H1 (cell line): Measurements from ENCODE around the gene MGRN1. TPM values are rescaled to one million over a fixed set of nuclear protein-coding genes. Genes with fewer than 3 reads are reported as not detected.

Experiments used
- CTCF ChIA-PET: fragments of 300-600 bp; sonication (Branson Sonifier 250); formaldehyde crosslinking; loops from one replicate; lab custom pipeline; 2021; ENCODE audit not compliant: partially characterized antibody; lab: Charles Lee
- POLR2A ChIA-PET: fragments of 300-600 bp; sonication (Branson Sonifier 250); formaldehyde crosslinking; loops from one replicate; lab custom pipeline; 2021; ENCODE audit warnings: inconsistent platforms; ENCODE audit not compliant: partially characterized antibody; lab: Charles Lee
- DNase-seq, 2 experiments: peaks; one replicate each; pipeline versions ENCODE4 v3.0.0 to v3.0.0-alpha.2; 2010 to 2022; ENCODE audit warnings: low spot score in 2 of 2, low read depth in 1 of 2, mixed read lengths in 1 of 2
- FAIRE-seq: peaks from 2 replicates; lab custom pipeline; 2011; peaks lifted over from hg19 to GRCh38; lab: Jason Lieb, UNC
- H2AFZ ChIP-seq: 2 replicates; pipeline ENCODE4 v1.8.1; 2012; ENCODE audit warnings: low read length, inconsistent platforms
- H2AK5ac ChIP-seq: 2 replicates; pipeline ENCODE4 v1.6.1; 2013; ENCODE audit warnings: low read depth, low read length
- H2BK120ac ChIP-seq: replicated peaks from 2 replicates; pipeline ENCODE3; 2013; ENCODE audit warnings: low read depth, low read length, inconsistent platforms
- H2BK12ac ChIP-seq: 2 replicates; pipeline ENCODE4 v1.6.1; 2013; ENCODE audit warnings: low read depth, low read length
- H2BK15ac ChIP-seq: 2 replicates; pipeline ENCODE4 v1.6.1; 2013; ENCODE audit warnings: low read length
- H2BK20ac ChIP-seq: 2 replicates; pipeline ENCODE4 v1.6.1; 2013; ENCODE audit warnings: low read length
- H2BK5ac ChIP-seq: 2 replicates; pipeline ENCODE4 v1.6.1; 2013; ENCODE audit warnings: low read depth, low read length
- H3K14ac ChIP-seq: 2 replicates; pipeline ENCODE4 v1.6.1; 2013; ENCODE audit warnings: inconsistent platforms; ENCODE audit not compliant: insufficient read length
- H3K18ac ChIP-seq: 2 replicates; pipeline ENCODE4 v1.6.1; 2013; ENCODE audit warnings: low read length; ENCODE audit errors: extremely low read depth
- H3K23ac ChIP-seq: 2 replicates; pipeline ENCODE4 v1.6.1; 2013; ENCODE audit warnings: inconsistent platforms; ENCODE audit not compliant: insufficient read length
- H3K23me2 ChIP-seq: 2 replicates; pipeline ENCODE4 v1.6.1; 2013; ENCODE audit warnings: low read depth, low read length
- H3K27ac ChIP-seq: 2 replicates; pipeline ENCODE4 v1.6.1; 2011; ENCODE audit warnings: low read depth, low read length, inconsistent platforms
- H3K27me3 ChIP-seq, 4 experiments: replicated peaks in 1 of 4; 1 replicate in 1 of 4; 2 replicates in 3 of 4; pipeline versions ENCODE4 v1.6.1 to v1.8.1; 2011 to 2013; ENCODE audit warnings: low read length in 3 of 4, mild to moderate bottlenecking in 3 of 4, inconsistent platforms in 2 of 4, mixed read lengths in 2 of 4, moderate library complexity in 1 of 4; ENCODE audit not compliant: control insufficient read depth in 3 of 4, insufficient read depth in 3 of 4; ENCODE audit errors: extremely low read depth in 1 of 4
- H3K36me3 ChIP-seq, 4 experiments: 2 replicates each; pipeline versions ENCODE4 v1.6.1 to v1.8.1; 2011 to 2013; ENCODE audit warnings: mild to moderate bottlenecking in 4 of 4, low read length in 3 of 4, moderate library complexity in 2 of 4, control low read depth in 1 of 4, inconsistent platforms in 1 of 4; ENCODE audit not compliant: insufficient read depth in 4 of 4, control insufficient read depth in 2 of 4
- H3K4ac ChIP-seq: replicated peaks from 2 replicates; pipeline ENCODE3; 2013; ENCODE audit warnings: low read length, low read depth, mixed read lengths, inconsistent platforms; ENCODE audit not compliant: insufficient read length
- H3K4me1 ChIP-seq, 4 experiments: replicated peaks in 1 of 4; 1 replicate in 1 of 4; 2 replicates in 3 of 4; pipeline versions ENCODE4 v1.6.1 to v1.8.1; 2011 to 2013; ENCODE audit warnings: low read length in 3 of 4, inconsistent platforms in 2 of 4, mixed read lengths in 1 of 4; ENCODE audit not compliant: insufficient read depth in 4 of 4, control insufficient read depth in 3 of 4
- H3K4me2 ChIP-seq, 2 experiments: 2 replicates each; pipeline versions ENCODE4 v1.6.1 to v1.8.1; 2011 to 2013; ENCODE audit warnings: low read depth in 2 of 2, low read length in 2 of 2, control low read depth in 1 of 2, inconsistent platforms in 1 of 2, mild to moderate bottlenecking in 1 of 2; ENCODE audit not compliant: insufficient read depth in 1 of 2
- H3K4me3 ChIP-seq, 4 experiments: fragments of 200-600, 300-600 bp in 1 of 4; sonication (generic), shearing (Covaris generic), sonication (Bioruptor Twin) in 1 of 4; 2 replicates each; pipeline versions ENCODE4 v1.5.1 to v1.8.1; 2011 to 2016; ENCODE audit warnings: low read length in 4 of 4, low read depth in 3 of 4, control low read depth in 2 of 4, inconsistent platforms in 2 of 4, mild to moderate bottlenecking in 2 of 4, mixed read lengths in 1 of 4, moderate library complexity in 1 of 4; ENCODE audit not compliant: insufficient read depth in 2 of 4; ENCODE audit errors: extremely low read depth in 1 of 4
- H3K56ac ChIP-seq: replicated peaks from 2 replicates; pipeline ENCODE3; 2013; ENCODE audit warnings: low read depth, mild to moderate bottlenecking, mixed read lengths, low read length, inconsistent platforms; ENCODE audit not compliant: insufficient read length
- H3K79me1 ChIP-seq: 2 replicates; pipeline ENCODE4 v1.6.1; 2013; ENCODE audit warnings: low read depth, low read length, control low read depth
- H3K79me2 ChIP-seq, 2 experiments: 2 replicates each; pipeline versions ENCODE4 v1.6.1 to v1.8.1; 2012 to 2013; ENCODE audit warnings: low read length in 2 of 2, mild to moderate bottlenecking in 2 of 2, inconsistent platforms in 1 of 2; ENCODE audit not compliant: insufficient read depth in 2 of 2, control insufficient read depth in 1 of 2
- H3K9ac ChIP-seq, 4 experiments: replicated peaks in 1 of 4; 1 replicate in 1 of 4; 2 replicates in 3 of 4; pipeline versions ENCODE4 v1.6.1 to v1.8.1; 2011 to 2013; ENCODE audit warnings: low read depth in 3 of 4, low read length in 3 of 4, control low read depth in 2 of 4, mild to moderate bottlenecking in 2 of 4, moderate library complexity in 2 of 4, inconsistent platforms in 1 of 4; ENCODE audit errors: extremely low read depth in 1 of 4
- H3K9me3 ChIP-seq, 2 experiments: 2 replicates each; pipeline versions ENCODE4 v1.6.1 to v1.8.1; 2012 to 2013; ENCODE audit warnings: mild to moderate bottlenecking in 2 of 2, moderate library complexity in 2 of 2, control low read depth in 1 of 2, inconsistent platforms in 1 of 2, low read depth in 1 of 2, low read length in 1 of 2, mixed read lengths in 1 of 2; ENCODE audit not compliant: insufficient read depth in 2 of 2
- H4K20me1 ChIP-seq, 2 experiments: replicated peaks in 1 of 2; 2 replicates each; pipeline versions ENCODE3 to v1.8.1; 2011 to 2013; ENCODE audit warnings: inconsistent platforms in 2 of 2, low read length in 2 of 2, mild to moderate bottlenecking in 1 of 2; ENCODE audit not compliant: insufficient read depth in 2 of 2, control insufficient read depth in 1 of 2
- H4K5ac ChIP-seq: 2 replicates; pipeline ENCODE4 v1.6.1; 2013; ENCODE audit warnings: low read length, low read depth, mixed read lengths, inconsistent platforms; ENCODE audit not compliant: insufficient read length
- H4K8ac ChIP-seq: 2 replicates; pipeline ENCODE4 v1.8.0; 2013; ENCODE audit warnings: mild to moderate bottlenecking, moderate library complexity, low read length, inconsistent platforms; ENCODE audit not compliant: insufficient read depth; ENCODE audit errors: extremely low read depth
- H4K91ac ChIP-seq: replicated peaks from 2 replicates; pipeline ENCODE3; 2013; ENCODE audit warnings: low read length, mixed read lengths, inconsistent platforms; ENCODE audit not compliant: insufficient read length
- GABPA ChIP-seq: IDR thresholded peaks from 2 replicates; pipeline ENCODE4 v1.6.1; 2011; ENCODE audit warnings: mild to moderate bottlenecking, low read length, moderate library complexity, borderline replicate concordance; ENCODE audit not compliant: insufficient read depth
- HDAC6 ChIP-seq: IDR thresholded peaks from one replicate; pipeline ENCODE4 v1.7.1; 2012; ENCODE audit warnings: low read depth, mild to moderate bottlenecking, inconsistent platforms, low read length, moderate library complexity
- NRF1 ChIP-seq: IDR thresholded peaks from 2 replicates; pipeline ENCODE4 v1.6.1; 2011; ENCODE audit warnings: mild to moderate bottlenecking, low read depth, low read length, improper control_type of control experiment
- RFX5 ChIP-seq: IDR thresholded peaks from 2 replicates; pipeline ENCODE4 v1.6.1; 2011; ENCODE audit warnings: low read depth, low read length, improper control_type of control experiment, borderline replicate concordance
- RXRA ChIP-seq: IDR thresholded peaks from 2 replicates; pipeline ENCODE4 v1.6.1; 2011; ENCODE audit warnings: low read depth, mild to moderate bottlenecking, low read length, moderate library complexity; ENCODE audit not compliant: insufficient read depth
- TAF1 ChIP-seq: IDR thresholded peaks from 2 replicates; pipeline ENCODE4 v1.6.1; 2011; ENCODE audit warnings: mild to moderate bottlenecking, low read depth, low read length
- YY1 ChIP-seq: IDR thresholded peaks from 2 replicates; pipeline ENCODE4 v1.6.1; 2011; ENCODE audit warnings: low read depth, mild to moderate bottlenecking, low read length
- WGBS, 2 experiments: shearing (Covaris generic) in 1 of 2; methylation state at CpG; one replicate each; pipeline versions ENCODE4 v1.1.6 to v1.1.7; 2013 to 2015; ENCODE audit warnings: low lambda C conversion rate in 2 of 2, mixed read lengths in 2 of 2, inconsistent platforms in 1 of 2, low coverage in 1 of 2, missing lambda C conversion rate in 1 of 2; ENCODE audit not compliant: insufficient replicate concordance in 2 of 2, insufficient coverage in 1 of 2, insufficient read length in 1 of 2; ENCODE audit errors: extremely low coverage in 1 of 2, missing lambda C conversion rate in 1 of 2; 5-methylcytosine and 5-hydroxymethylcytosine counted together
- polyA plus RNA-seq, 7 experiments: library from polyadenylated mRNA; depleted of rRNA in 3 of 7; stranded (reverse) in 5 of 7; unstranded in 2 of 7; fragments of >200 nt in 5 of 7; fragments of 200-250 nt in 2 of 7; gene quantifications; 1 replicate in 5 of 7; 2 replicates in 1 of 7; 4 replicates in 1 of 7; pipeline versions ENCODE4 v1.2.1 to v1.2.3, GENCODE V29; 2011 to 2013; ENCODE audit warnings: missing spikeins in 2 of 7, mixed read lengths in 2 of 7
- total RNA-seq: library from RNA; stranded (reverse); fragmentation: NEBNext Ultra II Directional; extraction: Animal tissue kit (Norgen Biotek cat#: 25700); gene quantifications from 2 replicates; pipeline ENCODE4 v1.2.1, GENCODE V29; 2021
- TF ChIP-seq, protein P1 (sequence below): IDR thresholded peaks from 2 replicates; pipeline ENCODE4 v1.6.1; 2011; ENCODE audit warnings: low read depth, mild to moderate bottlenecking, low read length; ENCODE audit not compliant: insufficient read depth

Gene MGRN1
- total and polyA plus RNA-seq, 2 of the 8 experiments (the other 6 are each of a cell fraction or from before 2014, with no cell fraction given), result 15.0 to 82.3 TPM

DNA sequence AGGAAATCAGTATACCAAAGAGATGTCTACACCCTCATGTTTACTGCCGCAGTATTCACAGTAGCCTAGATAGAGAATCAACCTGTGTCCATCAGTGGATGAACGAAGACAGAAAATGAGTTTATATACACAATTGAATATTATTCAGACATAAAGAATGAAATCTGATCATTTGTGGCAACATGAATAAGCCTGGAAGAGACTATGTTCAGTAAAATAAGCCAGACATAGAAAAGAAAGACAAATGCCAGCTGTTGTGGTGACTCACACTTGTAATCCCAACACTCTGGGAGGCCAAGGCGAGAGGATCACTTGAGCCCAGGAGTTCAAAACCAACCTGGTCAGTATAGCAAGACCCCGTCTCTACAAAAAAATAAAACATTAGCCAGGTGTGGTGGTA lies 84.9 kb downstream of the MGRN1 start:
- Histone ChIP-seq H3K18ac (no peak overlapping the region), H3K23me2 (no peaks in the 10 kb centered on the region), H3K4me2 (no peak overlapping the region), H2BK15ac (no peak overlapping the region), H4K8ac (no peak overlapping the region), H2BK5ac (no peak overlapping the region), H2BK12ac (no peak overlapping the region), H4K5ac (no peak overlapping the region), H3K4ac (no peak overlapping the region), H2BK120ac (no peak overlapping the region), H3K4me3 (no peak overlapping the region), H3K23ac (no peak overlapping the region), H4K91ac (no peak overlapping the region), H3K4me1 (peaks cover 0 to 8% (median 4%) of the 10 kb centered on the region in 4 experiments; a peak in 5 of 7 replicates), H3K79me2 (no peaks in the 10 kb centered on the region), H3K36me3 (peaks cover 0 to 29% (median 8%) of the 10 kb centered on the region in 4 experiments; a peak in 7 of 8 replicates), H3K56ac (no peak overlapping the region), H2AK5ac (no peak overlapping the region), H3K27ac (no peak overlapping the region), H2BK20ac (no peak overlapping the region), H3K14ac (no peak overlapping the region), H3K9me3 (no peaks in the 10 kb centered on the region), H3K27me3 (no peaks in the 10 kb centered on the region), H3K79me1 (no peaks in the 10 kb centered on the region; the same call in 1 of the 2 replicates), H4K20me1 (peaks cover 0 to 3% of the 10 kb centered on the region in 2 experiments), H3K9ac (no peak overlapping the region), H2AFZ (no peak overlapping the region)
- WGBS, 2 experiments, result 89% methylated on average over 4 of the region's 4 CpGs; no CpG with 5 or more reads in 1 of the 2 experiments
- POLR2A ChIA-PET, result interaction anchor here (1.3 to 1.7 kb wide), 2 partner anchors 8 to 13 kb away, joined by 3 read pairs; no protein-coding TSS in a partner anchor
- FAIRE-seq (no peak), DNase-seq (no peak)
- CTCF ChIA-PET, result interaction anchor here (0.5 to 2.3 kb wide), 5 partner anchors 12 to 247 kb away, joined by 3 to 8 read pairs (median 3); no protein-coding TSS in a partner anchor
- TF ChIP-seq YY1, result no peak
- no peak for TF ChIP-seq GABPA
- no peak for TF ChIP-seq HDAC6
- TF ChIP-seq RFX5, result no peak
- no peak for TF ChIP-seq RXRA
- TF ChIP-seq NRF1, result no peak
- TF ChIP-seq, protein P1, sequence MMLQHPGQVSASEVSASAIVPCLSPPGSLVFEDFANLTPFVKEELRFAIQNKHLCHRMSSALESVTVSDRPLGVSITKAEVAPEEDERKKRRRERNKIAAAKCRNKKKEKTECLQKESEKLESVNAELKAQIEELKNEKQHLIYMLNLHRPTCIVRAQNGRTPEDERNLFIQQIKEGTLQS, result no peak
- no peak for TF ChIP-seq TAF1
